GM19043 (cell line): ENCODE results near the gene CIRBP.

Experiments used
- ATAC-seq: cut with Tn5 transposase; IDR thresholded peaks from one replicate; pipeline ENCODE4 v1.9.1; 2021; ENCODE audit warnings: low read depth; ENCODE audit not compliant: unreplicated experiment

Gene CIRBP

GRCh38 chr19:1288833-1289685 is 19.9 kb downstream of the CIRBP start:
- no peak for ATAC-seq

- no peak for ATAC-seq
These were observed 20.5 kb downstream of the CIRBP start for GRCh38 chr19:1289686-1290025.

- no peak for ATAC-seq
These were observed 21.1 kb downstream of the CIRBP start for GRCh38 chr19:1290196-1290702.

- no peak for ATAC-seq
These were observed 21.8 kb downstream of the CIRBP start for GRCh38 chr19:1290703-1291651.

DNA sequence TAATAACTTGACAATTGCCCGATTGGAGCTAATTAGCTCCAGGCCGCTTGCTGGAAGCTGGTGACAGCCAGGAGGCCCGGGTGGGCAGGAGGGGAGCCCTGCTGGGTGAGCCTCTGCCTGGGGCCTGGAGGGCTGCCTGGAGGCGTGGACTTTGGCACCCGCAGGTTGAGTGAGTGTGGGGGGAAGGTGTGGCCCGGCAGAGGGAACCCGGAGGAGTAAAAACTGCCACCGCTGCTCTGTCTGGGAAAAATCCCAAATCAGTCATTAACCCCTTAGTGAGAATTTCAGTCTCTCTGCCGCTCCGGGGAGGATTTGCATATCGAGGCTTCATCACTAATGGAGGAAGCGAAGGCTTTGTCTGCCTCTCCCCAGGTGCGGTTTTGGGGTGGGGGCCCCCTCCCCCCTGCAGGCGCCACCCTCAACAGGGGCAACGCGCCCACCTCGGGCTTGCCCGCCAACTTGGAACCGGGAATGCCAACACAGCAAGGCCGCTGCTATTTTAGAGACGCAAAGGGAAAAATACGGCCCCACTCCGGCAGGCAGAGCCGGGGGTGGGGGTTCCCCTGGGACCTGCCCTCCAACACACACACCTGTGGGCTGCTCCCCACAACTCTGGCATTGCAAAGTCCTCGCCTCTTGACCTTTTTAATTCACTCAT is 22.8 kb downstream of the CIRBP start:
- no peak for ATAC-seq

DNA sequence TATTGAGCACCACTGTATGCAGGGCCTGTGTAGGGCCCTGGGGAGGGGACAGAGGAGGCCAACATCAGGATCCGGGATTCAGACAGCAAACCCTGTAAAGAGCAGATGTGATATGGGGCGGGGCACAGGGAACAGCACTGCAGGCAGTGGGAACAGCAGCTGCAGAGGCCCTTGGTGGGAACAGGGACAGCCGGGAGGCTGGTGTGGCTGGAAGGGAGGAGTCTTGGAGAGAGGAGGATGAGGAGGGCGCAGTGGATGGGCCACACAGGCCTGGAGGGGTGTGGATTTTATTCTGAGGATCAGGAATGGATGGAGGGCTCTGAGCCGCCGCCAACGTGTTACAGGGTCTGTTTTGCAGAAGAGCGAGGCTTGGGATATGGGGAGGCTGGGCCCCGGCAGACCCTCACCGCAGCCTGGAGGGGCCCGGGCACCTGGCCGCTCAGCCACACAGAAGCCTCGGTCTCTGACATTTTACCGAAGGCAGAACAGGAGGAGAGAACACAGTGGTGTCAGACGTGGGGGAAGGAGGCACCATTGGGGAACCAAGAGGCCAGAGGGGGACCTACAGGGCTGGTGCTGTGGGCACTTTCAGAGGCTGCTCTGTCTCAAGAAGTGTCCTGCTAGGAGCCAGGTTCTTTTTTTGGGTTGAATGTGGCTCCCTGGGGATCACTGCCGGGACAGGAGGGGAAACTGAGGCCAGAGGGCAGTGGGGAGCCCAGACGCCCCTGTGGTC is 23.5 kb downstream of the CIRBP start:
- no peak for ATAC-seq

- ATAC-seq = no peak
These were observed 24.9 kb downstream of the CIRBP start for GRCh38 chr19:1293782-1294604.

DNA sequence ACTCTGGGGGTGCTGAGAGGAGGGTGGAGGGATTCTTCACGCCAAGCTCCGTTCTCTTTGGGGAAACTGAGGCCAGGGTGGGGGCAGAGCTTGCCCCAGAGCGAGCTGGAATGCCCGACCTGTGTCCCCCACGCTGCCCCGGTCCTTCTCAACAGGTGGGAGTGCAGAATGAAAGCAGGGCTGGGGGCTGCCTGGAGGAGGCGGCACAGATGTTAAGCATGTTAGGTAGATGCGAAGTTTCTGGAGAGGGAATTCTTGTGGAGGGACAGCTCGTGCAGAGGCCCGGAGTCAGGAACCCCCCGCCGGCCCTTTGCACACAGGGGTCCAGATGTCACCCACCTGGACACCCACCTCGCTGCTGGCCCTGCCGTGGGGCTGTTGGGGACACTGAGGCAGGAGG is 25.6 kb downstream of the CIRBP start:
- ATAC-seq = no peak

DNA sequence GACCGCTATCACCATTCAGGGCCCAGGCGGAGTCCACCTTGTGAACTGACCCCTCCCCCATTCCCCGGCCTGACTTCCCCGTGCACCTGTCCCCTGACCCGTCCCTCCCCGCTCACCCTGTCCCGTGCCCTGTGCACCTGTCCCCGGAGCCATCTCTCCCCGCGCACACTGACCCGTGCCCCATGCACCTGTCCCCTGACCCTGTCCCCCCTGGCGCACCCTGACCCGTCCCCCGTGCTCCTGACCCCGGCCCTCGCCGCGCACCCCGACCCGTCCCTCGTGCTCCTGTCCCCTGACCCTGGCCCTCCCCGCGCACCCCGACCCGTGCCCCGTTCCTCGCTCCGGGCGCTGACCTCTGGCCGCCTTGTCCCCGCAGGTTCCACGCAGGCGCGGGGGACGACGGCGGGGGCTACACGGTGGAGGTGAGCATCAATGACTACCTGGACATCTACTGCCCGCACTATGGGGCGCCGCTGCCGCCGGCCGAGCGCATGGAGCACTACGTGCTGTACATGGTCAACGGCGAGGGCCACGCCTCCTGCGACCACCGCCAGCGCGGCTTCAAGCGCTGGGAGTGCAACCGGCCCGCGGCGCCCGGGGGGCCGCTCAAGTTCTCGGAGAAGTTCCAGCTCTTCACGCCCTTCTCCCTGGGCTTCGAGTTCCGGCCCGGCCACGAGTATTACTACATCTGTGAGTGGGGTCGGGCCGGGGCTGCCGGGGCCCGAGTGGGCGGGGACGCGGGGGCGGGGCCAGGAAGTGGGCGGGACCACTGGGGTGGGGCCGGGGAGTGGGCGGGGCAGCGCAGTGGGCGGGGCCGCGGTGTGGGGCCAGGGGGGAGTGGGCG is 26.3 kb downstream of the CIRBP start:
- no peak for ATAC-seq

GRCh38 chr19:1296078-1296477 is 26.9 kb downstream of the CIRBP start:
- ATAC-seq = no peak

DNA sequence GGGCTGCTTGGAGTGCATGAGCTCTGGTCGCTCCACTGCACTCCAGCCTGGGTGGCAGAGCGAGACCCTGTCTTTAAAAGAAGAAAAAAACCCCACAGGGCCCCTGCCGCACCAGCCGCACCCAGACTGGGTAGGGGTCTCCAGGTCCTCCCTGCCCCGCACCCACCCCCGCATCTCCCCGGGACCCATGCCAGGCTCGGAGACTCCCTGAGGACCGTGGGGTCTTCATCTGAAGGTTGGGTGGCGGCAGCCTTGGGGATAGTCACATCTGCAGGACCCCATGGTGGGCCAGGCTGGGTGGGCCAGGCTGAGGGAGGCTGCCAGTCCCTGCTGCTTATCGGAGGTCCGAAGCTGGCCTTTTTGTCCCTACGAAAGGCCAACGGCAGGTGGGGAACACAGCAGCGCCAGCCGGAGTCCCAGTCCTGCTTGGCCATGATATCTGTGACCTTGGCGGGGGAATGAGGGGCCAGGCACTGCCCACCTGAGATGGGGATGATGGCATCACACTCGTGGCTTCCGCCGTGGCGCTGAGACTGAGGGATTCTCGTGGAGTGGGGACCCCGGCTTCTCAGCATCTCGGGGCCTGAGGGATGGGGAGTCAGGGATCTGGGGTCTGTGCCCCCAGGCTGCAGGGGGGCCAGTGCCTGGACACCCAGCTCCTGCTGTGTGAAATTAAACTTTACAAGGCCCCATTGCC is 27.6 kb downstream of the CIRBP start:
- no peak for ATAC-seq

GRCh38 chr19:1298235-1298634 is 29.1 kb downstream of the CIRBP start:
- no peak for ATAC-seq

GRCh38 chr19:1299801-1300200 is 30.7 kb downstream of the CIRBP start:
- no peak for ATAC-seq

DNA sequence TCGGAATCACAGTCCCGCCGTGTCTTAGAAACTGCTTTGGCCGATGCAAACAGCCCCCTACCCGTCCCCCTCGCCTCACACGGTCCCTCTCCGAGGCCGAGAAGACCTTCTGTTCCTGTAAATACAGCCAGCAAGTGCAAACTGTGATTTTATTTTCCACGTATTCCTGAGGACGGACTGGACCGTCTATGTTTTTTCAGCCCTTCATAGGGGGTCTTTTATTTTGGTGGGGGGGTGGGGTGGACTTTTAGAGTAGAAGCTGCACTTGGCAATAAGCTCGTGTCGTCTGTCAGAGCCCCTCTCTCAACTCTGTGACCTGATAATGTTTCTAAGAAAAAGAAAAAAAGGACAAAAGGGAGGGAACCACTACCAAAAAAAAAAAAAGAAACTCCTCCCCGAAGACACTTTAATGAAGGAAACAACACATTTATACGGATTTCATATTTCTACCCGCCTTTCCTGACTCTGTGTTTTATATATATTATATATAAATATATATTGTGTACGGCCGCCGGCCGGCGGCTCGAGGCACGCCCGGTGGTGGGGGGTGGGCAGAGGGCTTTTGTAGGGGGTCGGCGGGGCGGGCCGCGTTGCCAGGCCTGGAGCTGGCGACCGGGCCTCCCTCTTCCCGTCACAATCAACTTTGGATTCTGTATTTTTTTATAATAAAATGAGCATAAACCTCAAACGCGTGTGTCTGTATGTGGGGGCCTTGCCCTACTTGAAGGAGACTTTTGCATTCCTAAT is 31.8 kb downstream of the CIRBP start:
- no peak for ATAC-seq

GRCh38 chr19:1302533-1303239 is 33.6 kb downstream of the CIRBP start:
- no peak for ATAC-seq

GRCh38 chr19:1304197-1304924 is 35.2 kb downstream of the CIRBP start:
- ATAC-seq = no peak
